Ishikawa (cell line): ENCODE data around the gene IL1F10.

Source experiments
- CEBPB ChIP-seq: IDR thresholded peaks from 2 replicates; pipeline ENCODE4 v1.6.1; 2012
- EP300 ChIP-seq: IDR thresholded peaks from 2 replicates; pipeline ENCODE4 v1.6.1; 2012; ENCODE audit warnings: borderline replicate concordance
- RAD21 ChIP-seq: IDR thresholded peaks from 2 replicates; pipeline ENCODE4 v1.6.1; 2012; ENCODE audit warnings: low read depth
- YY1 ChIP-seq: IDR thresholded peaks from 2 replicates; pipeline ENCODE4 v1.6.1; 2012; ENCODE audit warnings: low read depth
- TF ChIP-seq, protein P1 (sequence below): IDR thresholded peaks from 2 replicates; pipeline ENCODE4 v1.6.1; 2012
- TF ChIP-seq, protein P2 (sequence below): IDR thresholded peaks from 2 replicates; pipeline ENCODE4 v1.6.1; 2012; ENCODE audit warnings: low read depth, mild to moderate bottlenecking

DNA sequence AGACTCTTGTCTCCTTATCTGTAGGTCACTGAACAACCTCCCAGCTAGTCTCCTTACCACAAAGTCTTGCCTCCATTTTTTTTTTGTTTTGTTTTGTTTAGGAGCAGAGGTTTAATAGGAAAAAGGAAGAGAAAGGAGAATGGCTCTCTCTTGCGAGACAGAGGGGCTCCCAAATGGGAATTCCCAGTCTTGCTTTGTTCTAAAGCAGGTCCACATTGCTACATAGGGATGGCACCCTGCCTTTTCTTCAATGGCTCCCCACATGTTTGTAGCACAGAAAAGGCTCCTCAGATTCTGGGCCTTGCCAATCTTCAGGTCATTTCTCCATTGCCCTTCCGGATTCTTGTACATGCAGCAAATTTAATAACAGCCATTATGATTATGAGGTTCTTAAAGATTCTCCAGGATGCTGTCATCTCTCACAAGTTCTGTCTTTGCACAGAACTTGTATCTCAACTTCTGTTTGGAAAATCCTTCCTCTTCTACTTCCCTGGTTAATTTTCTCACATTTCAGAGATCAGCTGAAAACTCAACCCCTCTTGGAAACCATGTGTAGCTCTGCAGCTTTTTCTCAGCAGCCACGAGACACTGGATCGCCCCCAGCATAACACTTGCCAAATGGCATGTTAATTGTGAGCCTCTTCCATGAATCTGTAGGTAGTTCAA lies 23.6 kb downstream of the IL1F10 start:
- TF ChIP-seq, protein P1, sequence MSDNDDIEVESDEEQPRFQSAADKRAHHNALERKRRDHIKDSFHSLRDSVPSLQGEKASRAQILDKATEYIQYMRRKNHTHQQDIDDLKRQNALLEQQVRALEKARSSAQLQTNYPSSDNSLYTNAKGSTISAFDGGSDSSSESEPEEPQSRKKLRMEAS: no peak
- TF ChIP-seq, protein P2, sequence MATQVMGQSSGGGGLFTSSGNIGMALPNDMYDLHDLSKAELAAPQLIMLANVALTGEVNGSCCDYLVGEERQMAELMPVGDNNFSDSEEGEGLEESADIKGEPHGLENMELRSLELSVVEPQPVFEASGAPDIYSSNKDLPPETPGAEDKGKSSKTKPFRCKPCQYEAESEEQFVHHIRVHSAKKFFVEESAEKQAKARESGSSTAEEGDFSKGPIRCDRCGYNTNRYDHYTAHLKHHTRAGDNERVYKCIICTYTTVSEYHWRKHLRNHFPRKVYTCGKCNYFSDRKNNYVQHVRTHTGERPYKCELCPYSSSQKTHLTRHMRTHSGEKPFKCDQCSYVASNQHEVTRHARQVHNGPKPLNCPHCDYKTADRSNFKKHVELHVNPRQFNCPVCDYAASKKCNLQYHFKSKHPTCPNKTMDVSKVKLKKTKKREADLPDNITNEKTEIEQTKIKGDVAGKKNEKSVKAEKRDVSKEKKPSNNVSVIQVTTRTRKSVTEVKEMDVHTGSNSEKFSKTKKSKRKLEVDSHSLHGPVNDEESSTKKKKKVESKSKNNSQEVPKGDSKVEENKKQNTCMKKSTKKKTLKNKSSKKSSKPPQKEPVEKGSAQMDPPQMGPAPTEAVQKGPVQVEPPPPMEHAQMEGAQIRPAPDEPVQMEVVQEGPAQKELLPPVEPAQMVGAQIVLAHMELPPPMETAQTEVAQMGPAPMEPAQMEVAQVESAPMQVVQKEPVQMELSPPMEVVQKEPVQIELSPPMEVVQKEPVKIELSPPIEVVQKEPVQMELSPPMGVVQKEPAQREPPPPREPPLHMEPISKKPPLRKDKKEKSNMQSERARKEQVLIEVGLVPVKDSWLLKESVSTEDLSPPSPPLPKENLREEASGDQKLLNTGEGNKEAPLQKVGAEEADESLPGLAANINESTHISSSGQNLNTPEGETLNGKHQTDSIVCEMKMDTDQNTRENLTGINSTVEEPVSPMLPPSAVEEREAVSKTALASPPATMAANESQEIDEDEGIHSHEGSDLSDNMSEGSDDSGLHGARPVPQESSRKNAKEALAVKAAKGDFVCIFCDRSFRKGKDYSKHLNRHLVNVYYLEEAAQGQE: no peak
- TF ChIP-seq EP300 (no peak), CEBPB (no peak), YY1 (no peak), RAD21 (no peak)
